Measurements from ENCODE around the gene NSRP1. TPM values are rescaled to one million over a fixed set of nuclear protein-coding genes. Genes with fewer than 3 reads are reported as not detected.

The NSRP1 gene
- polyA plus RNA-seq, 1 donor (not counting 4 experiments of a cell fraction or from before 2014, with no cell fraction given), result 12.7 TPM

DNA sequence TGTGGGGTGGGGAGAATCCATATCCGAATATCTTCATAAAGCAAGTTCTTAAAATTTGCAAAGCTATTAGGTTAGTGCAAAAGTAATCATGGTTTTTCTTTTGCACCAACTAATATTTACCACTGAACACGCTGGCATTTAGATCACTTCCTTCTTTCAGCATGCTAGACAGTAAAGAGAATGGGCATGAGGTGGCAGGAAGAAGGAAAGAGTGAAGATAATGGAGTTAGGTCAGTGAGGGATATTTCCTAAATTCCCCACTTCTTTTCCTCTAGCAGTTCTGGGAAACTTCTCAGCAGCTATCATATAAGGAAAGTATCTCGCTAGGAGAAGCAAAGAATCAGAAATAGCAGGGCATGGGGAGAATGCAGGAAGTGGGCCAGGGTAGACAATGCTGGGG, 79.9 kb downstream of the NSRP1 start:
- dilution Hi-C loops (cut with MboI; ENCODE audit: extremely low pct_ligation_motif_present, low sequenced_read_pairs), result loop anchor here (10.0 kb wide), 1 partner anchor 128 kb away; no protein-coding TSS in a partner anchor
- Histone ChIP-seq H3K9ac (ENCODE audit: control insufficient read depth, extremely low read depth, insufficient read depth, low read length) (no peak overlapping the region), H3K79me2 (ENCODE audit: control insufficient read depth, insufficient read depth, low read length) (no peaks in the 10 kb centered on the region), H3K4me2 (ENCODE audit: control insufficient read depth, extremely low read depth, insufficient read depth, low read depth, low read length) (no peak overlapping the region), H3K9me3 (ENCODE audit: control insufficient read depth, low read depth, low read length) (no peaks in the 10 kb centered on the region), H3K4me3 (ENCODE audit: control insufficient read depth in 2 of 3, extremely low read depth in 1 of 3, insufficient read depth in 2 of 3, low read depth in 1 of 3, low read length in 3 of 3) (no peak overlapping the region), H3K4me1 (ENCODE audit: control insufficient read depth, extremely low read depth, insufficient read depth, low read length) (no peaks in the 10 kb centered on the region), H3K9me1 (ENCODE audit: control insufficient read depth, extremely low read depth, insufficient read depth, low read length) (no peaks in the 10 kb centered on the region), H3K36me3 (ENCODE audit: control insufficient read depth in 2 of 2, extremely low read depth in 1 of 2, insufficient read depth in 2 of 2, low read length in 2 of 2) (no peaks in the 10 kb centered on the region), H3K27me3 (ENCODE audit: control insufficient read depth, extremely low read depth, insufficient read depth, low read length) (peaks cover 12% of the 10 kb centered on the region), H4K20me1 (ENCODE audit: control insufficient read depth, extremely low read depth, insufficient read depth, low read length) (no peaks in the 10 kb centered on the region), H2AFZ (ENCODE audit: control insufficient read depth, low read length) (no peak overlapping the region), H3K27ac (ENCODE audit: control insufficient read depth, insufficient read depth, low read length) (no peak overlapping the region)
- DNase-seq (ENCODE audit: low read depth, low spot score) (no peak), FAIRE-seq (no peak)
- TF ChIP-seq, protein P1, sequence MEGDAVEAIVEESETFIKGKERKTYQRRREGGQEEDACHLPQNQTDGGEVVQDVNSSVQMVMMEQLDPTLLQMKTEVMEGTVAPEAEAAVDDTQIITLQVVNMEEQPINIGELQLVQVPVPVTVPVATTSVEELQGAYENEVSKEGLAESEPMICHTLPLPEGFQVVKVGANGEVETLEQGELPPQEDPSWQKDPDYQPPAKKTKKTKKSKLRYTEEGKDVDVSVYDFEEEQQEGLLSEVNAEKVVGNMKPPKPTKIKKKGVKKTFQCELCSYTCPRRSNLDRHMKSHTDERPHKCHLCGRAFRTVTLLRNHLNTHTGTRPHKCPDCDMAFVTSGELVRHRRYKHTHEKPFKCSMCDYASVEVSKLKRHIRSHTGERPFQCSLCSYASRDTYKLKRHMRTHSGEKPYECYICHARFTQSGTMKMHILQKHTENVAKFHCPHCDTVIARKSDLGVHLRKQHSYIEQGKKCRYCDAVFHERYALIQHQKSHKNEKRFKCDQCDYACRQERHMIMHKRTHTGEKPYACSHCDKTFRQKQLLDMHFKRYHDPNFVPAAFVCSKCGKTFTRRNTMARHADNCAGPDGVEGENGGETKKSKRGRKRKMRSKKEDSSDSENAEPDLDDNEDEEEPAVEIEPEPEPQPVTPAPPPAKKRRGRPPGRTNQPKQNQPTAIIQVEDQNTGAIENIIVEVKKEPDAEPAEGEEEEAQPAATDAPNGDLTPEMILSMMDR (optimal IDR thresholded peaks at IDR 0.05 in 1 of 3, IDR thresholded peaks at IDR 0.05 in 1 of 3, conservative IDR thresholded peaks at IDR 0.05 in 1 of 3; ENCODE audit: extremely low read depth in 1 of 3, insufficient read depth in 2 of 3, low read length in 3 of 3), result no peak
- no peak for TF ChIP-seq EZH2 (IDR thresholded peaks at IDR 0.05; ENCODE audit: low read length)

DNA sequence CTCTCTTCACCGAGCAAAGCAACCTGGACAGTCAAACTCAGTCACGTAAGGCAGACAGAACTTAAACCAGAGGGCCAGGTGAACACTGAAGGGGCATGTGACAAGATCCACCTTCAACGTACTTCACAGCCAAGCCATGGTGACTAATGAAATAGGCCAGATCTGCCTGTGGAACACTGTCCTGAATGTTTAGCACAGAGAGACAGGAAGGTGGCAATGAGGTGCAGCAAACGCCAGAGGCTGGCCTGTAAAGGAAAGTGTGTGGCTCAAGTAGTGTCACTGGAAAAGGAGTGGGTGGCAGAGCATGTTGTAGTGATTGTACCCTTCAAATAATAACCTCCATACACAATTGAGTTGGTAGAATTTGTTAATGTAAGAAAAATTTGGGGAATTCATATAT, 80.8 kb downstream of the NSRP1 start:
- Histone ChIP-seq H3K9me3 (ENCODE audit: control insufficient read depth, low read depth, low read length) (no peaks in the 10 kb centered on the region), H2AFZ (ENCODE audit: control insufficient read depth, low read length) (no peak overlapping the region), H3K27ac (ENCODE audit: control insufficient read depth, insufficient read depth, low read length) (no peak overlapping the region), H3K79me2 (ENCODE audit: control insufficient read depth, insufficient read depth, low read length) (no peaks in the 10 kb centered on the region), H4K20me1 (ENCODE audit: control insufficient read depth, extremely low read depth, insufficient read depth, low read length) (no peaks in the 10 kb centered on the region), H3K4me3 (ENCODE audit: control insufficient read depth in 2 of 3, extremely low read depth in 1 of 3, insufficient read depth in 2 of 3, low read depth in 1 of 3, low read length in 3 of 3) (no peak overlapping the region), H3K4me2 (ENCODE audit: control insufficient read depth, extremely low read depth, insufficient read depth, low read depth, low read length) (no peak overlapping the region), H3K4me1 (ENCODE audit: control insufficient read depth, extremely low read depth, insufficient read depth, low read length) (no peaks in the 10 kb centered on the region), H3K27me3 (ENCODE audit: control insufficient read depth, extremely low read depth, insufficient read depth, low read length) (peaks cover 12% of the 10 kb centered on the region), H3K9ac (ENCODE audit: control insufficient read depth, extremely low read depth, insufficient read depth, low read length) (no peak overlapping the region), H3K9me1 (ENCODE audit: control insufficient read depth, extremely low read depth, insufficient read depth, low read length) (no peaks in the 10 kb centered on the region), H3K36me3 (ENCODE audit: control insufficient read depth in 2 of 2, extremely low read depth in 1 of 2, insufficient read depth in 2 of 2, low read length in 2 of 2) (no peaks in the 10 kb centered on the region)
- no peak for FAIRE-seq
- dilution Hi-C loops (cut with MboI; ENCODE audit: extremely low pct_ligation_motif_present, low sequenced_read_pairs), result loop anchor here (10.0 kb wide), 1 partner anchor 127 kb away; no protein-coding TSS in a partner anchor
- DNase-seq (ENCODE audit: low read depth, low spot score), result no peak
- TF ChIP-seq, protein P1 (optimal IDR thresholded peaks at IDR 0.05 in 1 of 3, IDR thresholded peaks at IDR 0.05 in 1 of 3, conservative IDR thresholded peaks at IDR 0.05 in 1 of 3; ENCODE audit: extremely low read depth in 1 of 3, insufficient read depth in 2 of 3, low read length in 3 of 3), result no peak
- no peak for TF ChIP-seq EZH2 (IDR thresholded peaks at IDR 0.05; ENCODE audit: low read length)

All from keratinocyte (primary cell).